ENCODE measurements around the gene FCGR2B.

DNA sequence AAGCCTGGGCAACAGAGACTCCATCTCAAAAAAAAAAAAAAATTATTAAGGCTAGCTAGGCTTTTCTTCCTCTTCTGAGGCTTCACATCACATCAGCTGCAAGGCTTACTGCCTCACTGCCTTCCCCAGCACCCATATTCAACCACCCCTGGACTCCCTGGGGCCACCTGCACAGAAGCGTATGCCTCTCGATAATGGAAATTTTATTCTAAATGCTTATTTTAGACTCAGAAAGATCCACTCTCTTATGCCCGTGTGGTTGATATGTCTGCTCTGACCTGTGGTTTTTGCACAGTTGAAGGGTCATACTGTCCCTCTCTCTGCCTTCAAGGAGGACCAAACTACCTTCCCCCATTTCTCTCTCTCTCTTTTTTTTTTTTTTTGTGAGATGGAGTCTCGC, 42.6 kb downstream of the FCGR2B start:
- TF ChIP-seq, protein P1, sequence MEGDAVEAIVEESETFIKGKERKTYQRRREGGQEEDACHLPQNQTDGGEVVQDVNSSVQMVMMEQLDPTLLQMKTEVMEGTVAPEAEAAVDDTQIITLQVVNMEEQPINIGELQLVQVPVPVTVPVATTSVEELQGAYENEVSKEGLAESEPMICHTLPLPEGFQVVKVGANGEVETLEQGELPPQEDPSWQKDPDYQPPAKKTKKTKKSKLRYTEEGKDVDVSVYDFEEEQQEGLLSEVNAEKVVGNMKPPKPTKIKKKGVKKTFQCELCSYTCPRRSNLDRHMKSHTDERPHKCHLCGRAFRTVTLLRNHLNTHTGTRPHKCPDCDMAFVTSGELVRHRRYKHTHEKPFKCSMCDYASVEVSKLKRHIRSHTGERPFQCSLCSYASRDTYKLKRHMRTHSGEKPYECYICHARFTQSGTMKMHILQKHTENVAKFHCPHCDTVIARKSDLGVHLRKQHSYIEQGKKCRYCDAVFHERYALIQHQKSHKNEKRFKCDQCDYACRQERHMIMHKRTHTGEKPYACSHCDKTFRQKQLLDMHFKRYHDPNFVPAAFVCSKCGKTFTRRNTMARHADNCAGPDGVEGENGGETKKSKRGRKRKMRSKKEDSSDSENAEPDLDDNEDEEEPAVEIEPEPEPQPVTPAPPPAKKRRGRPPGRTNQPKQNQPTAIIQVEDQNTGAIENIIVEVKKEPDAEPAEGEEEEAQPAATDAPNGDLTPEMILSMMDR (IDR thresholded peaks at IDR 0.05; ENCODE audit: poor library complexity): no peak
- TF ChIP-seq EZH2phosphoT487 (IDR thresholded peaks at IDR 0.05; ENCODE audit: low read depth, severe bottlenecking, unreplicated experiment): no peak
- TF ChIP-seq EZH2 (IDR thresholded peaks at IDR 0.05; ENCODE audit: borderline replicate concordance): no peak

Measured in hepatocyte (in vitro differentiated cells).